CD4-positive, CD25-positive, alpha-beta regulatory T cell (primary cell): ENCODE measurements around the gene BCL2. TPM values are rescaled to one million over a fixed set of nuclear protein-coding genes. Genes with fewer than 3 reads are reported as not detected.

Experiments used
- ATAC-seq, 2 donors: fragments of 150-1000 bp; cut with Tn5 transposase; one replicate each; pipeline ENCODE4 v1.10.0; 2021; ENCODE audit warnings: low read depth in 2 of 2, moderate number of reproducible peaks in 2 of 2, moderate library complexity in 1 of 2
- DNase-seq, 3 donors: peaks; one replicate each; pipeline versions ENCODE4 v3.0.0 to v3.0.0-alpha.2; 2012 to 2022; ENCODE audit warnings: mixed read lengths in 1 of 3
- H3K27ac ChIP-seq: one replicate; pipeline ENCODE4 v1.7.0; 2013; ENCODE audit warnings: mild to moderate bottlenecking, low read length; ENCODE audit not compliant: insufficient read depth, poor library complexity, severe bottlenecking
- H3K27me3 ChIP-seq: one replicate; pipeline ENCODE4 v1.7.0; 2013; ENCODE audit warnings: low read length; ENCODE audit not compliant: control insufficient read depth, insufficient read depth
- H3K36me3 ChIP-seq: one replicate; pipeline ENCODE4 v1.7.0; 2013; ENCODE audit warnings: mild to moderate bottlenecking, low read length, moderate library complexity; ENCODE audit not compliant: control insufficient read depth, insufficient read depth
- H3K4me1 ChIP-seq: 2 replicates; pipeline ENCODE4 v1.7.0; 2013; ENCODE audit warnings: mild to moderate bottlenecking, low read length; ENCODE audit not compliant: insufficient read depth, control insufficient read depth, poor library complexity, severe bottlenecking
- H3K4me3 ChIP-seq: one replicate; pipeline ENCODE4 v1.7.0; 2013; ENCODE audit warnings: low read depth, mild to moderate bottlenecking, low read length, moderate library complexity
- H3K9me3 ChIP-seq, 2 experiments: 1 replicate in 1 of 2; 2 replicates in 1 of 2; pipeline ENCODE4 v1.7.0; 2013; ENCODE audit warnings: low read length in 2 of 2, mild to moderate bottlenecking in 1 of 2, moderate library complexity in 1 of 2; ENCODE audit not compliant: control insufficient read depth in 2 of 2
- H3K27ac Mint-ChIP-seq, 3 donors: one replicate each; pipeline ENCODE4 v1.8.0; 2020 to 2022; ENCODE audit warnings: mild to moderate bottlenecking in 3 of 3, mixed read lengths in 3 of 3, moderate library complexity in 2 of 3
- H3K27me3 Mint-ChIP-seq: one replicate; pipeline ENCODE4 v1.8.0; 2022; ENCODE audit warnings: mild to moderate bottlenecking, mixed read lengths
- H3K36me3 Mint-ChIP-seq: one replicate; pipeline ENCODE4 v1.8.0; 2020; ENCODE audit warnings: mixed read lengths
- H3K4me1 Mint-ChIP-seq, 4 donors: one replicate each; pipeline ENCODE4 v1.8.0; 2020 to 2022; ENCODE audit warnings: mixed read lengths in 4 of 4, mild to moderate bottlenecking in 1 of 4
- H3K4me3 Mint-ChIP-seq, 4 donors: one replicate each; pipeline ENCODE4 v1.8.0; 2020 to 2022; ENCODE audit warnings: mild to moderate bottlenecking in 4 of 4, mixed read lengths in 4 of 4, moderate library complexity in 3 of 4
- H3K9me3 Mint-ChIP-seq, 7 donors: one replicate each; pipeline ENCODE4 v1.8.0; 2020 to 2022; ENCODE audit warnings: mixed read lengths in 7 of 7, mild to moderate bottlenecking in 3 of 7, moderate library complexity in 2 of 7
- polyA plus RNA-seq, 4 donors: library from polyadenylated mRNA; unstranded; fragments of 300-500 nt; fragmentation: Illumina TruSeq; gene quantifications; one replicate each; pipeline ENCODE4 v1.2.3, GENCODE V29; 2021
- total RNA-seq: library from RNA; stranded (reverse); gene quantifications from one replicate; pipeline ENCODE4 v1.2.3, GENCODE V29; 2022

The BCL2 gene
- total and polyA plus RNA-seq, 5 donors from 2014 or later, result 19.1 to 125 (median 31.1) TPM

DNA sequence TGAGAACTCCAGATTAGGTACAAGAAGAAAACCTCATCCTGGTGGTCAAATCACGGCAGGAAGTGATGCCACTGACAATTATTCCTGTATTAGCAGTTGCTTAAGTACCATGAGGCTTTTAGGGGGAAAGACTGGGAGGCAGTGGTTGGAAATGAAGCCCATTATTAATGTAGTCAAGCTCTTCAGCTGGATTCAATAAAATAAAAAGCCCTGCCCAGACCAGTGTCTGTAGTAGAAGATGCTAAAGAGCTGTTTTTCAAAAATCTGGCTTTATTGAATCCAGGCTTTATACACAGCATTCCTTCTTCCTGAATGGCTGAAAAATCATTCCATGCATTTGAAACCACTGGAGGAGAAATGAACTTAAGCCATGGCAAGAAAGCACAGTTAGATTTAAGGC, 155.2 kb downstream of the BCL2 start:
- Histone ChIP-seq H3K4me1 (peaks cover 51% of the 10 kb centered on the region), H3K9me3 (no peaks in the 10 kb centered on the region), H3K4me3 (no peak overlapping the region), H3K27me3 (no peaks in the 10 kb centered on the region), H3K36me3 (peaks cover 8% of the 10 kb centered on the region), H3K27ac (peak overlapping the region; percentile 100)
- Mint-ChIP-seq H3K4me1 (peaks cover 39 to 96% (median 72%) of the 10 kb centered on the region in 4 donors), H3K36me3 (peaks cover 16% of the 10 kb centered on the region), H3K27me3 (no peaks in the 10 kb centered on the region), H3K4me3 (peak overlapping the region in 1 of 4 donors; percentile 1), H3K9me3 (no peaks in the 10 kb centered on the region), H3K27ac (peak overlapping the region; percentile 70 to 99 (median 97))
- DNase-seq, result no peak
- ATAC-seq, result no peak

DNA sequence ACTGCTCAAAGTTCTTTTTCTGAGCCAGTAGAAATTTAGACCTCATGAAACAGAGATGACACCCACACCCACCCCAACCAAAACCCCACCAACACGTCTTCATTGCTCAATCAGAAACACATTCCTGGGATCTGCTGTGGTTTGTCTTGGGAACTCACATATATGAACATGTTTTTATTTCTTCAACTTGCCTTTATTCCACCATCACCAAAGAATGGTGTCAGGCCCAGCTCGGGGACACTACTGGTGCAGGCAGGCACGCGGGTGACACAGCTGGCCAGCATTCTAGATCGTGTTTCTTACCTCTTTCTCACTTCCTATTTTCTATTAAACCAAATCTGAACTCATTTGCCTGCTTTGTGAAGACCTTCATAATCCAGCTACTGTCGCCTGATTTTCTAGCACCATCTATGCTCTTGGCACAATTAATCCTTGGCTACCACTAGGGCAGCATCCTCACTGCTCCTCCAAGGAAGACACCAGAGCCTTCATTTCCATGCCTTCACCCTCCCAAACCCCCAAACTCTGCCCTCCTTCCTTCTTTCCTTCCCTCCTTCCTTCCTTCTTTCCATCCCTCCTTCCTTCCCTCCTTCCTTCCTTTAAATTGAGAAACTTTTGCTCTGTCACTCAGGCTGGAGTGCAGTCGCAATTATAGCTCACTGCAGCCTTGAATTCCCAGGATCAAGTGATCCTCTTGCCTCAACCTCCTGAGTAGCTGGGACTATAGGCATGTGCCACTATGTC, 157.1 kb downstream of the BCL2 start:
- H3K4me3 ChIP-seq, result peak overlapping the region; percentile 86
- Mint-ChIP-seq H3K27ac (peak overlapping the region; percentile 97 to 99 (median 97)), H3K9me3 (no peaks in the 10 kb centered on the region), H3K4me1 (peaks cover 46 to 97% (median 84%) of the 10 kb centered on the region in 4 donors), H3K36me3 (peaks cover 15% of the 10 kb centered on the region), H3K27me3 (no peaks in the 10 kb centered on the region), H3K4me3 (peak overlapping the region; percentile 91 to 93 (median 93))
- H3K27ac ChIP-seq, result peak overlapping the region; percentile 100
- no peaks in the 10 kb centered on the region for H3K27me3 ChIP-seq
- ATAC-seq (no peak), DNase-seq (peak in 1 of 3 donors; percentile 71)
- H3K36me3 ChIP-seq, result peaks cover 8% of the 10 kb centered on the region
- no peaks in the 10 kb centered on the region for H3K9me3 ChIP-seq
- H3K4me1 ChIP-seq, result peaks cover 71% of the 10 kb centered on the region

DNA sequence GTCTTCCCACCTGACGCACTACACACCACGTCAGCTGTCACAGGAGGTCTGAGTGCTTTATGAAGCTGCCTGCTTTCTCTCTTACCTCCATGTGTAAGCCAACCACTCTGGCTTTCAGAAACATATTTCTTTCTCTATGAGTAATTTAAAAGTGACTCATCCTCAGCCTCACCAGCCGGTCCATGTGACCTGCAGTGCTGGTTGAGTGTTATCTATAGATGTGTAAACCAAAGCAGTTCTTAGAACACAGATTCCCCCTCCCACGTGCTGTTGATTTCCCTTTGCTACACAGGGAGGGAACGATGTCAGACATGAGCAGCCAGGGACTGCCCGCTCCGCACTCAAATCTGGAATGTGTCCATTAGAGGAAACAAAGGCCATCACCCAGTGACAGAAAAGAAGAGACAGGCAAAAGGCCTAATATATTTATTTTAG, 157.8 kb downstream of the BCL2 start:
- H3K9me3 Mint-ChIP-seq, result no peaks in the 10 kb centered on the region
- DNase-seq, result peak; percentile 77 to 96 (median 86)
- peak overlapping the region; percentile 100 for H3K27ac ChIP-seq
- H3K36me3 Mint-ChIP-seq, result peaks cover 15% of the 10 kb centered on the region
- peak; percentile 82 to 83 for ATAC-seq
- H3K27me3 Mint-ChIP-seq, result no peaks in the 10 kb centered on the region
- H3K36me3 ChIP-seq, result peaks cover 8% of the 10 kb centered on the region
- peak overlapping the region; percentile 86 for H3K4me3 ChIP-seq
- peak overlapping the region; percentile 91 to 93 (median 93) for H3K4me3 Mint-ChIP-seq
- H3K9me3 ChIP-seq, result no peaks in the 10 kb centered on the region
- H3K27me3 ChIP-seq, result no peaks in the 10 kb centered on the region
- H3K4me1 ChIP-seq, result peaks cover 77% of the 10 kb centered on the region
- H3K4me1 Mint-ChIP-seq, result peaks cover 42 to 97% (median 85%) of the 10 kb centered on the region in 4 donors
- peak overlapping the region; percentile 97 to 99 (median 97) for H3K27ac Mint-ChIP-seq

DNA sequence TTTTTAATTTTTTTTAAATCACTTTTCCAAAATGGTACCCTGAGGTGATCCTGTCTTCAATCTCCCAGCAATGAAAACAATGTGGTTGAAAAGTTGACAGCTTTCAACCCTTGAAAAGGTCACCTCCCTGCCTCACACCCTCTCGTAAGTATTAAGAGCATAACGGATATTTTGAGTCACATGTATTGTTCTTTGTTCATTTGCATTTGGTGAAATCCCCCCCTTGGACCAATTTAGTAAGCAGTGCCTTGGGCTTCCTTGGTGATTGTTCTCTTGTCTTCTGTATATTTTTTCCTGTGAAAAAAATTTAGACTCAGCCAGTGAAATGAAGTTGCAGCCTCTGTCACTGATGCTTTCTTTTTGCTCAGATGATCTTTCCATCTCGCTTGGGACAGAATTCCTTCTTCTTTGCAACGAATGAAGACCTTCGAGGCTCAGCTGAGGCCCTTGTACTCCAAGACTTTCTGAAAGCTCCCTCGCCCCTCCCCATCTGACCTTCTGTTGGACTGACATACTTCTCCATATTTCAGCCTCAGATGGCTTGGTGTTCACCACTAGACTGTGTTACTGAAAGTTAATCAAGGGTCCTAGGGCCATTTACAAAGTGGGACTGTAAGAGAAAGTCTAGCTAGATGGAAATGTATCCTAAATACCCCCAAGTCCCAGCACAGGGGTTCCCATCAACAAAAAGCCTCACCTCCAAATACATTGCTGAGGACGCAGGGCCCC, 158.4 kb downstream of the BCL2 start:
- H3K27ac Mint-ChIP-seq, result peak overlapping the region; percentile 97 to 99 (median 97)
- Histone ChIP-seq H3K27me3 (no peaks in the 10 kb centered on the region), H3K36me3 (peaks cover 6% of the 10 kb centered on the region), H3K4me3 (peak overlapping the region; percentile 86), H3K4me1 (peaks cover 83% of the 10 kb centered on the region), H3K27ac (peak overlapping the region; percentile 100), H3K9me3 (no peaks in the 10 kb centered on the region)
- H3K36me3 Mint-ChIP-seq, result peaks cover 14% of the 10 kb centered on the region
- no peaks in the 10 kb centered on the region for H3K27me3 Mint-ChIP-seq
- no peaks in the 10 kb centered on the region for H3K9me3 Mint-ChIP-seq
- DNase-seq (peak; percentile 29 to 90 (median 72)), ATAC-seq (peak; percentile 25 to 26)
- peaks cover 42 to 97% (median 88%) of the 10 kb centered on the region in 4 donors for H3K4me1 Mint-ChIP-seq
- H3K4me3 Mint-ChIP-seq, result peak overlapping the region; percentile 91 to 93 (median 93)

DNA sequence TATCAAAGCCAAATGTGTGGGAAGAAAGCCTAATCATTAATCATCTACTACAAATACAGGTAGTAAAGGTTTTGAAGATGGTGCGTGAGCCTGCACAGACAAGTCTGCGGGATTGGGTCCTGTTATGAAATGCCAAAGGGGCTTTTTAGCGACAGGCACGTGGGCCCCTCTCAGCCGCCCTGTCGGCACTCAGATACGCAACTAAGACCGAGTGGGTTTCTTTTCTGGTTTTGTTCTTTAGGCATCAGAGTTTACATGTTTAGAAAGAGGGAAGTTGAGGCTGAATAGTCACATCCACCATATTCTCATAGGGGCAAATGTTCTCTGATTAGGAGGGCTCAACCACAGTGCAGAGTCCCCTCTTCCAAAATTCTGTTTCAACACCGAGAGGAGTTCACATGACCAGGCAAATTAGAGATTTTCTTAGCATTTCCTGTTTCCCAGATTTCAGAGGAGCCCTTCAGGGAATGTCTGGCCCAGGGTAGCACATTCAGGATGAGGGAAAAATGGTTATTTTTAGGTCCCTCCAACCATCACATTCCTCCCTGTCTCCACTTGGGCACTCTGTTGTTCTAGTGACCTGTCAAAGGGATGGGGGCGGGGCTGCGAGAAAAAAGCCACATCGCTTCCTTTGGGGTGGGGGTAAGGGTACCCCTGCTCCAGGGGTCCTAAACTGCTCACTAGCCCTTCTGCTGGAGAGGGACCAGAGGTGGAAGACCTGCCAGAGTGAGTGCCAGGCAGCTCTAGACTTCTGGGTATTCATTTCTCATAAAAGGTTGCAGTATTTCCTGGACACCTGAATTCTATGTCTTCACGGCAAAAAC, 159.2 kb downstream of the BCL2 start:
- H3K4me3 ChIP-seq, result peak overlapping the region; percentile 86
- Mint-ChIP-seq H3K9me3 (no peaks in the 10 kb centered on the region), H3K36me3 (peaks cover 10% of the 10 kb centered on the region), H3K27me3 (no peaks in the 10 kb centered on the region), H3K4me1 (peaks cover 42 to 97% (median 83%) of the 10 kb centered on the region in 4 donors), H3K4me3 (peak overlapping the region; percentile 91 to 93 (median 93)), H3K27ac (peak overlapping the region; percentile 97 to 99 (median 97))
- ATAC-seq (no peak), DNase-seq (peak in 2 of 3 donors; percentile 50 to 51)
- H3K4me1 ChIP-seq, result peaks cover 91% of the 10 kb centered on the region
- no peaks in the 10 kb centered on the region for H3K9me3 ChIP-seq
- no peaks in the 10 kb centered on the region for H3K36me3 ChIP-seq
- no peaks in the 10 kb centered on the region for H3K27me3 ChIP-seq
- peak overlapping the region; percentile 100 for H3K27ac ChIP-seq

DNA sequence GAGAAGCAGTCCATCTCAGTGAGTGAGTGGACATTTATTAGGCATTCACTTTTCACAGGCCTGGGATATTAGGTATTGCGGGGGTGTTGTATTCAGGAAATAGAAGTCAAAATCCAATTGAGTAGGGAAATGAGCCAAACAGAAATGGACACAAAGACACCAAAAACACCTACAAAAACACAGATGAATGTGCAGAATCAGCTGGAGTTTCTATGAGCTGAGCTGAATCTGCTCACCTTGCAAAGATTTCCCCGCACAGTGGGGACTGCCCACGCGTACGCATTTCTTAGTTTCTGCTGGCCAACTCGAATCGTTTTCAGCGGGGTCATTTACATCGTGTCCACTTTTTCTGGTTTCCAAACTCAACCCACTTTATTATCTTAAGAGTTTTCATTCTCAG, 160.0 kb downstream of the BCL2 start:
- Histone ChIP-seq H3K27ac (peak overlapping the region; percentile 100), H3K27me3 (no peaks in the 10 kb centered on the region), H3K36me3 (no peaks in the 10 kb centered on the region), H3K4me1 (peaks cover 99% of the 10 kb centered on the region), H3K4me3 (peak overlapping the region; percentile 86), H3K9me3 (no peaks in the 10 kb centered on the region)
- H3K27me3 Mint-ChIP-seq, result no peaks in the 10 kb centered on the region
- peak overlapping the region; percentile 97 to 99 (median 97) for H3K27ac Mint-ChIP-seq
- ATAC-seq (no peak), DNase-seq (peak in 1 of 3 donors; percentile 59)
- H3K9me3 Mint-ChIP-seq, result no peaks in the 10 kb centered on the region
- H3K4me1 Mint-ChIP-seq, result peaks cover 42 to 100% (median 85%) of the 10 kb centered on the region in 4 donors
- peak overlapping the region; percentile 91 to 93 (median 93) for H3K4me3 Mint-ChIP-seq
- H3K36me3 Mint-ChIP-seq, result peaks cover 12% of the 10 kb centered on the region

DNA sequence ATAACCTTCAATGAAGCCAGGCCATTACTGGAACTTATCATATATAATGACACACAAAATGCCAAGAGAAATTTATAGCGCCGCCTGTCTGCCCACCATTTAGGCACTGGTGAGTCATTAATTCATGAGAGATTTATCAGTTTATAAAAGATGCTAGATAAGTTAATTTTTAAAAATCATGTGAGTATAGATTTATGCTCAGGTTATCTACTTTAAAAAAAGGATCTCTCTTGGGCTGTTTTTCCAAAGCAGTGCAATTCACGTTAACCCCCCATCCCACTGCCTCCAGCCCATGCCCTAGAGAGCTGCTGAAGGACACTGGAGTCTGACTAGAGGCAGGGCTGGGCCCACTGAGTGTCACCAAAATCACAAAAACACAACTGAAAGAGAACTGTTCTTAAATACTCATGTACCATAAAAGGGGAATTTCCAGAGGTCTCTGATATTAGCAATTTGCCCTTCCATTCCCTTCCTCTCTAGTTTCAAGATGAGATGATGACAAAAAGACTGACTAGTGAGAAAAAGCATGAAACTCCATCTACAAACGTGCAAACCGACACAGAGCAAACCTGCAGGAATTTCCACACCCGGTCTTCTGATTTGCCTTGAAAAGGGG, 160.8 kb downstream of the BCL2 start:
- no peak for ATAC-seq
- Mint-ChIP-seq H3K36me3 (peaks cover 9% of the 10 kb centered on the region), H3K4me1 (peaks cover 37 to 100% (median 85%) of the 10 kb centered on the region in 4 donors), H3K27me3 (no peaks in the 10 kb centered on the region), H3K4me3 (peak overlapping the region; percentile 91 to 93 (median 93)), H3K9me3 (no peaks in the 10 kb centered on the region), H3K27ac (peak overlapping the region; percentile 97 to 99 (median 97))
- Histone ChIP-seq H3K27me3 (no peaks in the 10 kb centered on the region), H3K9me3 (no peaks in the 10 kb centered on the region), H3K4me3 (peak overlapping the region; percentile 86), H3K27ac (peak overlapping the region; percentile 100), H3K4me1 (peaks cover 99% of the 10 kb centered on the region), H3K36me3 (no peaks in the 10 kb centered on the region)
- peak in 1 of 3 donors; percentile 62 for DNase-seq
